Colonic mucosa (tissue), 4 donors: ENCODE results near the gene RNF11. TPM values are rescaled to one million over a fixed set of nuclear protein-coding genes. Genes with fewer than 3 reads are reported as not detected.

Experiments used
- DNase-seq: peaks from one replicate; pipeline ENCODE4 v3.0.0-alpha.2; 2020
- H3K27ac ChIP-seq: fragments of 200-600 bp; one replicate; pipeline ENCODE4 v1.8.0; 2021
- H3K27me3 ChIP-seq: fragments of 200-600 bp; one replicate; pipeline ENCODE4 v1.8.0; 2021
- H3K36me3 ChIP-seq: fragments of 200-600 bp; one replicate; pipeline ENCODE4 v1.8.0; 2021
- H3K4me1 ChIP-seq: fragments of 200-600 bp; one replicate; pipeline ENCODE4 v1.8.0; 2021; ENCODE audit warnings: mild to moderate bottlenecking
- H3K4me3 ChIP-seq: fragments of 200-600 bp; one replicate; pipeline ENCODE4 v1.8.0; 2021
- H3K9ac ChIP-seq, 2 donors: one replicate each; pipeline ENCODE4 v1.7.0; 2013; ENCODE audit warnings: control low read depth in 2 of 2, low read depth in 2 of 2, low read length in 2 of 2
- H3K9me3 ChIP-seq: fragments of 200-600 bp; one replicate; pipeline ENCODE4 v1.8.0; 2021
- intact Hi-C: fragments of 100-400 bp; cut with DNase I; formaldehyde crosslinking; loops from one replicate; pipeline ENCODE4 v1.14.1; 2022
- total RNA-seq, 2 donors: library from RNA; stranded (reverse); fragmentation: NEBNext Ultra II Directional in 1 of 2; extraction: Animal tissue kit (Norgen Biotek cat#: 25700) in 1 of 2; gene quantifications; one replicate each; pipeline ENCODE4 v1.2.1, GENCODE V29; 2021
- TF ChIP-seq, protein P1 (sequence below): fragments of 200-600 bp; IDR thresholded peaks from one replicate; pipeline ENCODE4 v1.8.0; 2022; ENCODE audit warnings: antibody characterized with exemption, mild to moderate bottlenecking
- donor health status: healthy.
- donor health status: DM: no; HTN: no; CAD: no.
- donor health status: DM: no; HTN: no; CAD: no.

The RNF11 gene
- total RNA-seq, 2 donors from 2014 or later = 46.8 to 104 TPM

DNA sequence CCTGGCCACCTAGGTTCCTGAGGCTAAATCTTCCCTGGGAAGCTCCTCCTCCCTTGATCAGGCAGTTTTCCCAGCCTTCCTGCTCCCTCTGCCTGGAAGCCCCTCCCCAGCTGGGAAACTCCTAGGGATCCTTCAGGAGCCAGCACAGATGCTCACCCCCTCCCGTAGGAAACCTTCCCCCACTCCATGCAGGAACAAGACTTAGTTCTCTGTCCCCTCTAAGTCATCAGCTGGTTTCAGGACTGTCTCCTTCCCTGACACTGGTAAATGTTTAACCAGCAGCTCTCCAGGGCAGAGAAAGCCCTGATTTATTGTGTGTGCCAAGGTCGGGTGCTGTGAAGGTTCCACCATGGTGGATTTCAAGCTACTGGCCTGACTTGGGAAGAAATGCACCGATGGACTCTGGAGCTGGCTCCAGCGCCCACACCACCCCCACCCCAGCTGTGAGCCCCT is 69.3 kb downstream of the RNF11 start:
- intact Hi-C loops = no loop called here
- peak; percentile 73 for DNase-seq
- H3K27me3 ChIP-seq = no peaks in the 10 kb centered on the region
- TF ChIP-seq, protein P1, sequence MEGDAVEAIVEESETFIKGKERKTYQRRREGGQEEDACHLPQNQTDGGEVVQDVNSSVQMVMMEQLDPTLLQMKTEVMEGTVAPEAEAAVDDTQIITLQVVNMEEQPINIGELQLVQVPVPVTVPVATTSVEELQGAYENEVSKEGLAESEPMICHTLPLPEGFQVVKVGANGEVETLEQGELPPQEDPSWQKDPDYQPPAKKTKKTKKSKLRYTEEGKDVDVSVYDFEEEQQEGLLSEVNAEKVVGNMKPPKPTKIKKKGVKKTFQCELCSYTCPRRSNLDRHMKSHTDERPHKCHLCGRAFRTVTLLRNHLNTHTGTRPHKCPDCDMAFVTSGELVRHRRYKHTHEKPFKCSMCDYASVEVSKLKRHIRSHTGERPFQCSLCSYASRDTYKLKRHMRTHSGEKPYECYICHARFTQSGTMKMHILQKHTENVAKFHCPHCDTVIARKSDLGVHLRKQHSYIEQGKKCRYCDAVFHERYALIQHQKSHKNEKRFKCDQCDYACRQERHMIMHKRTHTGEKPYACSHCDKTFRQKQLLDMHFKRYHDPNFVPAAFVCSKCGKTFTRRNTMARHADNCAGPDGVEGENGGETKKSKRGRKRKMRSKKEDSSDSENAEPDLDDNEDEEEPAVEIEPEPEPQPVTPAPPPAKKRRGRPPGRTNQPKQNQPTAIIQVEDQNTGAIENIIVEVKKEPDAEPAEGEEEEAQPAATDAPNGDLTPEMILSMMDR = no peak
- peak overlapping the region in 1 of 2 donors; percentile 1 for H3K9ac ChIP-seq
- H3K9me3 ChIP-seq = no peaks in the 10 kb centered on the region
- H3K4me1 ChIP-seq = peaks cover 6% of the 10 kb centered on the region
- H3K4me3 ChIP-seq = no peak overlapping the region
- peak overlapping the region; percentile 66 for H3K27ac ChIP-seq
- H3K36me3 ChIP-seq = no peaks in the 10 kb centered on the region

DNA sequence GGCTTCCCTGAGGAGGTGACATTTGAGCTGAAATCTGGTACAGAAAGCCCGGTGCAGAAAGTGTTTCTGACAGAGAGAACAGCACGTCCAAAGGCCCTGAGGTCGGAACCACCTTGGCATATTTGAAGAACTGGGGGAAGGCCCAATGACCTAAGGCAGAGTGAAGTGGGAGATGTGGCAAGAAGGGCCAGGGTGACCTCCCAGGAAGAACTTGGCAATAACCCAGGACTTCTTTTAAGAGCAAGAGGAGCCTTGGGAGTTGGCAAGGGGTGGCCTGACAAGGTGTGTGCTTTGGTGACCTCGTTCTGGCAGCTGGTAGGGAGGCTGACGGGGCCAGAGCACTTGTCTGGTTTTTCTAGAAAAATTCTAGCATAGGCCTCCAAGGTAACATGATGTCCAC is 70.9 kb downstream of the RNF11 start:
- TF ChIP-seq, protein P1 = no peak

DNA sequence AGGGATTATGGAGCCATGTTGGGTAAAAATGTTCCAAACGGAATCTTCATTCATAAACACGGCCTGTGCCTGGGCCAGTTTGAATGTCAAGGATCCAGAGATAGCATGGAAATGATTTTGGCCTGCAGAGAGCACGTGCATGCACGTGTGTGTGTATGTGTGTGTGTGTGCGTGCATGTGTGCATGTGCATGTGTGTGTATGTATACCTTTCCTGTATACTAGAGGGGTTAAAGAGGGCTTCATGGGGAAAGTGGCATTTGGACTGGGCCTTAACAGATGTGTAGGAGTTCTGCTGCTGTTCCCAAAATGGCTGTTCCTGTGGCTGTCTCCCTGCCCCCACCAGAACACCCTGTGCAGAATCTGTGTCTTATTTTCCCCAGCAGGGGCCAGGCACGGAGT is 72.6 kb downstream of the RNF11 start:
- DNase-seq = no peak
- no peak overlapping the region for H3K4me3 ChIP-seq
- intact Hi-C loops = no loop called here
- TF ChIP-seq, protein P1 = no peak
- H3K4me1 ChIP-seq = peaks cover 8% of the 10 kb centered on the region
- H3K9ac ChIP-seq = no peak overlapping the region
- no peaks in the 10 kb centered on the region for H3K27me3 ChIP-seq
- no peaks in the 10 kb centered on the region for H3K9me3 ChIP-seq
- H3K36me3 ChIP-seq = no peaks in the 10 kb centered on the region
- H3K27ac ChIP-seq = no peak overlapping the region

More for the DNA sequence above, 70.9 kb downstream of the RNF11 start:
- intact Hi-C loops = no loop called here
- DNase-seq = no peak
- Histone ChIP-seq H3K27me3 (no peaks in the 10 kb centered on the region), H3K9me3 (no peaks in the 10 kb centered on the region), H3K4me1 (peaks cover 6% of the 10 kb centered on the region), H3K9ac (no peak overlapping the region), H3K4me3 (no peak overlapping the region), H3K36me3 (no peaks in the 10 kb centered on the region), H3K27ac (no peak overlapping the region)

DNA sequence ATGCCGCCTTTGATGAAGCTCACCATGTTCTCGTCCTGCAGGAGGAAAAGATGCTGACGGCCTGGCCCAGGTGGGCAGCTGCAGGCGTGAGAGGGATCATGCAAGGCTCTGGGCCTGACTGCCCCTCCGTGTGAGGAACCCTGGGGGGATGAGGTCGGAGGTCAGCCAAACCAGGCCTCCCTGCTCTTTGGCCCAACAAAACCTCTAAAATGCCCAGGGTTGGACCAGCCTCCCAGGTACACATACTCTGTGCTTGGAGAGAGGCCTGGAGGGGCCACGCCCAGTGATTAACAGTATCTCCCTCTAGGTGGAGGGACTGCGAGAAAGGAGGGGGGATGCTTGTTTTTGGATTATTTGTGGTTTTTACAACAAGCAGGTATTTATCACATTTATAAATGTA is 73.2 kb downstream of the RNF11 start:
- no peak overlapping the region for H3K4me3 ChIP-seq
- no peak overlapping the region for H3K9ac ChIP-seq
- no peaks in the 10 kb centered on the region for H3K27me3 ChIP-seq
- no peaks in the 10 kb centered on the region for H3K9me3 ChIP-seq
- intact Hi-C loops = no loop called here
- TF ChIP-seq, protein P1 = no peak
- no peak for DNase-seq
- no peaks in the 10 kb centered on the region for H3K36me3 ChIP-seq
- peaks cover 11% of the 10 kb centered on the region for H3K4me1 ChIP-seq
- no peak overlapping the region for H3K27ac ChIP-seq

DNA sequence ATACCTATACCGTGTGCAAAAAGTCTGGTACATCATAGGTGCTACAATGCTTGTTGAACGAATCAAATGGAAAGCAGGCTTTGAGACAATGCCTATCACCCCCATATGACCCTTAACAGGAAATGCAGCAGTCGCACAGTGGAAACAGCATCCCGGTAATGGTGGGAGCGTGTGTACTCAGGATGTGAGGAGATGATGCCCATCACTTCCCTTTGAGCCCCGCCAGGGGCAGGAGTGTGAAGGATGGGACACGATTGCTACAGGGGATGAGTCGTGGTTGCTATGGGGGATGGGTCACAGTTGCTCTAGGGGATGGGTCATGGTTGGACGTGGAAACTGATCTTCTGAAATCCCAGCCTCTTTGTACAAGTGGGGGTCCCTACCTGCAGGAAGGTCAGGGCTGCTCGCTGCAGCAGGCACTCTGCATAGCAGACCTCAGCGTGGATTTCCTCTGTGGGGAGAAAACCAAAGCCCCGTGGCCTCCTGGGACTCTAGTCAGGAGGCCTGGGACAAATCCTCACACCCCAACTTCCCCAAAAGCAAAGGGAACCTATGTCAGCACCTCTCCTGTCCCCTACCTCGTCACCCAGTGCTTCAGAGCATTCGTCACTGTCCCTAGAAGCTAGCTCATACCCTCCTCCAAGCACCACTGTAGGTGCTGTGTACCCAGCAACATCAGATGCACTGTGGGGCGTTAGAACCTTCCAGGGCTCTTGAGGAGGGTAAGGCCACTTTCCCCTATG is 75.0 kb downstream of the RNF11 start:
- no peak for DNase-seq
- intact Hi-C loops = no loop called here
- TF ChIP-seq, protein P1 = no peak

More for the DNA sequence above, 75.0 kb downstream of the RNF11 start:
- no peak overlapping the region for H3K4me3 ChIP-seq
- no peaks in the 10 kb centered on the region for H3K36me3 ChIP-seq
- H3K4me1 ChIP-seq = peaks cover 17% of the 10 kb centered on the region
- no peaks in the 10 kb centered on the region for H3K27me3 ChIP-seq
- H3K27ac ChIP-seq = no peak overlapping the region
- no peak overlapping the region for H3K9ac ChIP-seq
- H3K9me3 ChIP-seq = no peaks in the 10 kb centered on the region
